NCI-H146 treated with DMSO at 0.1 percent for 48 hours (cell line): ENCODE measurements around the gene FAM47E.
"Not testable (repeated sequence)": the region's sequence is repeated elsewhere in the genome, so short reads cannot be mapped to it uniquely, and the experiment has no call there.

ENCODE experiments used
- DNase-seq: peaks from one replicate; lab custom pipeline; 2025; ENCODE audit not compliant: unreplicated experiment; lab: John Stamatoyannopoulos, UW

Gene FAM47E

DNA sequence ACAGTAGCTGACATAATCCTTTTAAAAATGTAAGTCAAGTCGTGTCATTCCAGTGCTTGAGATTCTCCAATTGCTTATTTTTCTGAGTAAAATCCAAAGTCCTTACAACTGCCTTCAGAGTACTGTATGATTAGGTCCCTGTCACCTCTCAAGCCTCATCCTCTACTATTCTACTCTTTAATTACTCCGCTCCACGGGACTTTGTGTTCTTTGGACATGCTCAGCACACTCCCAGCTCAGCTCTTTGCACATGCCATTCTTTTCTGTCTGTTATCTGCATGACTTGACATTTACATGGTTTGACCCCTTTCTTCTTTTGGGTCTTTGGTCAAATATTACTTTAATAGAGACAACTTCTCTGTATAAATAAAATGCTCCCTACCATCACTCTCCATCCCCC lies 15.1 kb downstream of the FAM47E start:
- no peak for DNase-seq

- no peak for DNase-seq
These were observed 16.3 kb downstream of the FAM47E start for GRCh38 chr4:76267811-76268210.

GRCh38 chr4:76270244-76271175 lies 19.0 kb downstream of the FAM47E start:
- DNase-seq = no peak

- DNase-seq = no peak
These were observed 19.7 kb downstream of the FAM47E start for GRCh38 chr4:76271248-76271647.

DNA sequence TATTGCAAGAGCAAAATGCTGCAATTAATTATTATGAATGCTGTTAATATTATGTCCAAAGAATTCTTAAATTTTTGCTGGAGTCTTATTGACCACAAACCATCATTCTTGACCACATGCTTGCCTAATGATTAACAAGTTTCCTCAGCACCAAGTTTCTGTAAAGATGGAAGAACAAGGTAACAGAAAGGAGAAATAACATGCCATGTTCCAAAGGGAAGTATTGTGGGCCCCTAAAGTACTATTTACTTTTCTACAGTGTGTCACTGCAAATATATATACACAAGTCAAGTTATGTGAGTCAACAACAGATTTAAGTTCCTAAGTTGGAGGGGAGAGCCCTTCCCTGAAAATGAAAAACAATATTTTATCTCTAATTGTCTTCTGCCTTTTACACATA lies 20.6 kb downstream of the FAM47E start:
- DNase-seq = no peak

DNA sequence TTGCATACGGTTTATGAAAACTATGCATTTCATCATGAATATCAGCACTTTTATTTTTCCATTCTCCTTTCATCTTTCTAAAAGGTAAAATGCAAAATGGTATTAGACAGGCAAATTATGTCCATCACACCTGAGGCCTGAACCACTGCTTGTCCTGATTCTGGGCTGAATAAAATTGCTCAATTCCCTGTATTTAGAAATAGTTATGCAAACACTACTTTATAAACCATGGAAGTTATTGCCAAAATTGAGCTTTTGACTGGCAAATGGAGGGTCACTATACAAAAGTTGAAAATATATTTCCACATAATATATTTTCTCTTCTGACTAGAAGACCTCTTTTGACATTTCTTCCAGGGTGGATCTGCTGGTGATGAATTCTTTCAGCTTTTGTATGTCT lies 21.1 kb downstream of the FAM47E start:
- DNase-seq = no peak

DNA sequence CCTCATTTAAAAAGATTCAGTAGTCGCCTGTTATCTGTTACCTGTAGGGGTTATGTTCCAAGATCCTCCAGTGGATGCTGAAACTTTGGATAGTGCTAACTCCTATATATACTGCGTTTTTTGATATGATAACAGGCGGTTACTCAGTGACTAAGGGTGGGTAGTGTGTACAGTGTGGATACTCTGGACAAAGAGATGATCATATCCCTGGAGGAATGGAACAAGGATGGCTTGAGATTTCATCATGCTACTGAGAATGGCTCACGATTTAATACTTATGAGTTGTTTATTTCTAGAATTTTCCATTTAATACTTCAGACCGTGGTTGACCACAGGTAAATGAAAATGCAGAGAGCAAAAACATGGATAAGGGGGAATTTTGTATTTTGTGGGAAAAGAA lies 21.5 kb downstream of the FAM47E start:
- DNase-seq = no peak

- DNase-seq = no peak
These were observed 24.1 kb downstream of the FAM47E start for GRCh38 chr4:76275486-76276124.

GRCh38 chr4:76276813-76277212 lies 25.3 kb downstream of the FAM47E start:
- DNase-seq = no peak

- no peak for DNase-seq
These were observed 26.1 kb downstream of the FAM47E start for GRCh38 chr4:76277667-76278066.

DNA sequence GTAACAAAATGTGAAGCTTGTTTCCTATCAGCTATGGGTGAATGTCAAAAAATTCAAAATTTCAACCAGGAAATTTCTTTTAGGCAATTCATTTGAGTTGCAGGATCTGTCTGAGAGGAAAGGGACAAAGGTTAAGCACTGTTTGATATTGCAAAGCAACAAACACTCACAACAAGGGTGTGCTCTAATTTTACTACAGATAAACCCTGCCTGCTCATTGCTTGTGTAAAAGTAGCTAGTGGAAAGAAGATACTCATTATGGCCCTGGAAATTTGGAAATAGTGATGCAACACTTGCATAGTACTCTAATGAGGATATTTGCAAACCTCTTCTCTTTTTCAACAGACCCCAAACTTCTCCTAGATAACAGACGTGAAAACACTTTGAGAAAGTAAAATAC lies 27.1 kb downstream of the FAM47E start:
- DNase-seq = no peak

DNA sequence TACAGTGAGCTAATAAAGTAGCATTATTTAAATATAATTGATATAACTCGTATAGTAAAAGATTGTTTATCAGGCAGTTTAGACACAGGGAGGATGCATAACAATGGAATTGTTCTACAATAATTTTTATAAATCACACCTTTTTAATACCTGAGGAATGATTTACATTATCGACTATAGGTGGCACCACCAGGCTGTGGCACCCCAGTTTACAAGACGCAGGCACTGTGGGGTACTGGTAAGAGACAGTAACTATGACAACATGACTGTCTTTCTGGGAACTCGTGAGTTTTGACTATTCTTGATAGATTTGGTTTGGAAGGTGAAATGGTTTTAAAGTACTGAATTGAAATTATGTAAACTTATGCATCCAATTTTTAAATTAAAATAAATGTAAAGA lies 27.9 kb downstream of the FAM47E start:
- no peak for DNase-seq

DNA sequence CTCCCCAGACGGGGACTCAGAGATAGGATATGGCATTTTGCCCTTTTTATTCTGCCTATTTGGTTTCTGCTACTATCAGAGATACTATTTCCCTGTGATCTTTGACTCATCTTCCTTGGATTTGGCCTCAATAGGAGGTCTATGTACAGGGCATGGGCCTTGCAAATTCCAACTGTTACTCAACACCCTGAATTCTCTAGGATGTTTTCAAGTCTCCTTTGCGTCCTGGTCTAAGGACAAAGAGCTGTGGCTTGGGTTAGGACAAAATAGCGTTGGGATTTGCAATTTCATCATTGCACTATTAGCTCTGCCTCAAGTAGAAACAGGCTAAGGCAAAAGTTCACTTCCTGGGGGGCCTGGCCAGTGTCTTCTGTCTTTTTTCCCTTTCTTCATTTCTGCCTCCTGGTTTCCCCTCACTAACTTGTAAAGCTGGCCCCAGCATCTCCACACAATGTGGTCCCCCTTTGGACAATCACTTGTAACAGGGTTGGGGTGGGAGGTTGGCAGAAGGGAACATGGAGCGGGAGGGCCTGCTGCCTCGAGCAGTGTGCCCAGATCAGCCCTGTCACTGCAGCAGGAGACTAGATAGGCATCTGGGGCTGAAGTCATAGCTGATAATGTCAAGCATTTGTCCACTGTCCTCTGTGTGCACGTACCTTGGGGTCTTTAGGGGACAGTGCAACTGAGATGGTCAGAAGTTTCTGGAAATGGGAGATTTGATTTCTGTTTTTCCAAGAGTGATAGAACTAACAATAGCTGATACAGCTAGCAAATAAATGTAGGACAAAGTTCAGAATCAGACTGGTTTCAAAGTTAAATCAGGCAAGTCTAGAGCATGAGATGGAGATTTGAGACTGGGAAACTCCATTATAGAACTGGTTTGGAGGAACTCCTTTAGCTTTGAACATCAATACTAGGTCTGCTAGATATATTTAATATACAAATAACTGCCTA lies 29.2 kb downstream of the FAM47E start:
- DNase-seq = no peak

DNA sequence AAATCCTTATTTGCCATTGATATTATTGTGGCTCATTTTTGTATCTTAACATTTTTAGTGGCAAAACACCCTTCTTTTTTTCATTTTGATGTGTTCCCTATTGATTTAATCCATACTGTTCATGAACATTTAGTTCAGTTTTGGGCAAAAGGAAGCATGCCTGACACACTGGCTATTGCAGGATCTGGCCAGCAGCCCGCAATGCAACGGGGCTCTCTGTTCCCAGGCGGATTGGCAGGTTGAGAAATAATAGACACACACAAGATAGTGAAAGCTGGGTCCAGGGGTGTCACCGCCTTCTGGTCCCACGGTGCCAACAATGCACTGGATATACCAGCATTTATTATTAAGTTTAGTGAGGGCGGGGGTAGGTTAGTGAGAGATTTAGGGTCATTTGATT lies 30.1 kb downstream of the FAM47E start:
- not testable (repeated sequence) for DNase-seq

DNA sequence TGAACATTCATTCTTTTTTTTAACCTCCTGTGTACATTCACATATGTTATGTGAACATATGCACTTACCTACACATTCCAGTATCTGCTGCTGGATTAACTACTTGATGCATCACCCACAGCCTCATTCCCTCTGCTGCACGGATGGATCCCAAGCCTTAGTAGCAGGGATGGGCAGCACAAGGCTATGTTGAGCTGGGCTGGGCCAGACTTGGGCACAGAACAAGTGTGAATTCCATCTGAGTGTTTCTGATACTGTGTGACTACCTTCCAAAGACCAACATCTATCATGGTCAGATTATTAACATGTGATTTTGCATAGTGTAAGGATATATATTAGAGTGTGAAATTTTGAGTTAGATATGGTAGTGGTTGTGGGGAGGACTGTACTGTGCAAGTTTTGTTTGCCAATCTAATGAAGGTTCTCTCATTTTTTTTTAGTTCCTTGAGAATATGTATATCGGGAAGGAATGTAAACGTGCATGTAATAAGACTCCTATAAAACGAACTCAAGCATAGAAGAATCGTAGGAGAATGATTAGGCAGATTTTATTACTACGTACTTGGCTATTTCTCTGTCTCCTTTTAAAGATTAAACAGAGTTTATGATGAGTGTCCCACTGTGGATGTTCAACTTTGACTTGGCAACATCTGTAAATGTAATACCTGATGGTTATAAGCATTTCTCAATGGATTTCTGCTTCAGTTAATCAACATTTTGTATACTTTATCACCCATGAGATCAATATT lies 31.6 kb downstream of the FAM47E start:
- no peak for DNase-seq

DNA sequence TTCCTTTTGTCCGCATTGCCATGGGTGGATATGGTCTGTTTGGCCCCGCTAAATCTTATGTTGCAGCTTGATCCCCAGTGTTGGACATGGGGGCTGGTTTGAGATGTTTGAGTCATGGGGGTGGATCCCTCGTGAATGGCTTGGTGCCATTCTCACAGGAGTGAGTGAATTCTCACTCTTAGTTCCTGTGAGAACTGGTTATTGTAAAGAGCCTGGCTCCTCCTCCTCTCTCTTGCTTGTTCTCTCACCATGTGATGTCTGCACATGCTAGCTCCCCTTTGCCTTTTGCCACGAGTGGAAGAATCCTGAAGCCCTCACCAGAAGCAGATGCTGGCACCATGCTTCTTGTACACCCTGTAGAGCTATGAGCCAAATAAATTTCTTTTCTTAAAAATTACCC lies 32.4 kb downstream of the FAM47E start:
- no peak for DNase-seq

DNA sequence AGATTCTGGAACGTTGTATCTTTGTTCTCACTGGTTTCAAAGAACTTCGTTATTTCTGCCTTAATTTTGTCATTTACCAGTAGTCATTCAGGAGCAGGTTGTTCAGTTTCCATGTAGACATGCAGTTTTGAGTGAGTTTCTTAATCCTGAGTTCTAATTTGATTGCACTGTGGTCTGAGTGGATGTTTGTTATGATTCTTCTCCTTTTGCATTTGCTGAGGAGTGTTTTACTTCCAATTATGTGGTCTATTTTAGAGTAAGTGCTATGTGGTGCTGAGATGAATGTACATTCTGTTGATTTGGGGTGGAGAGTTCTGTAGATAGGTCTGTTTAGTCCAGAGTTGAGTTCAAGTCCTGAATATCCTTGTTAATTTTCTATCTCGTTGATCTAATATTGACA lies 36.3 kb downstream of the FAM47E start:
- DNase-seq = not testable (repeated sequence)

- no peak for DNase-seq
These were observed 41.2 kb downstream of the FAM47E start for GRCh38 chr4:76292730-76293129.

DNA sequence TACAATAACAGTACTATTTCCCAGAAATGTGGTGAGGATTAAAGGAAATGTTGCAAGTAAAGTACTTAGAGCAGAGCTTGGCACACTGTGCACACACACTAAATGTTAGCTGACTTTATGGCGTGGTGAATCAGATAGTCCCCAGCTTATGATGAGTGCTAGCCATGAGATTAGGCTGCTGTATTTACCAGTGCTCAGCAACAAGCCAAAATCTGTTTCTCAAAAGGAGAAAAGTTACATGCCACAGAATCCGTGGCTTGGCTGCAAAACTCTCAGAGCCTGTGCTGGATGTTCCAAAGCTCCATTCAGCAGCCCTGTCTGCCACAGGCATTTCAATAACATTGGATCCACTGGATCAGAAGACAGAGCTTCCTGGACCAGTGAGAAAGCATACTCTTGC lies 42.3 kb downstream of the FAM47E start:
- no peak for DNase-seq

DNA sequence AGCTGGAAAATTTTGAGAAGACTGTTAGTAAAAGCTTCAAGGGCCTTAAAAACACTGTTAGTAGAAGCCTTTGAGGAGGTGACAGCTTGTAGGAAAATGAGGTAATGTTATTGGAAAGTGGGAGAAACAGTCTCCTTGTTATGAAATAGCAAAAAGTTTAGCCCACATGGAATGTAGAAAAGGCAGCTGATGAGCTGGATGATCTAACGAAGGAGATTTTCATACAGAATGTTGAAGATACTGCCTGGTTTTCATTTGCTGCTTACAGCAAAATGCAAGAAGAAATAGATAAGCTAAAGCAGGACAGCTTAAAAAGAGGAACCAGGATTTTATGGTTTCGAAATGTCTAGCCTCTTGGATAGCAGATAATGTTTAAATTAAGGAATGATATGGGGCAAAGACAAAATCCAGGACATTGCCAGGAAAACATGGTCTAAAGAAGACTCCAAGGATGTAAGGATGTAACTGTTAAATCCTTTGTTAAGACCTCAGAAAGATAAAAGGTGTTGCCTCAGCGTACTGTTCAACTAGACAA lies 44.8 kb downstream of the FAM47E start:
- DNase-seq = no peak
